Spleen (tissue), 11 donors: ENCODE results near the gene GSS. TPM values are rescaled to one million over a fixed set of nuclear protein-coding genes. Genes with fewer than 3 reads are reported as not detected.

ENCODE experiments used
- DNase-seq: peaks from one replicate; pipeline ENCODE4 v3.0.0-alpha.2; 2020
- H3K27ac ChIP-seq, 8 donors: fragments of 200-600 bp; sonication (generic) in 7 of 8; 1 replicate in 4 of 8; 2 replicates in 4 of 8; pipeline versions ENCODE4 v1.5.0 to v1.8.0; 2016 to 2021; ENCODE audit warnings: inconsistent platforms in 4 of 8, mild to moderate bottlenecking in 4 of 8, moderate library complexity in 1 of 8
- H3K27me3 ChIP-seq, 7 donors: fragments of 200-600 bp; sonication (generic) in 6 of 7; replicated peaks in 1 of 7; 1 replicate in 4 of 7; 2 replicates in 3 of 7; pipeline versions ENCODE4 v1.5.0 to v1.8.0; 2016 to 2021; ENCODE audit warnings: inconsistent platforms in 3 of 7, mild to moderate bottlenecking in 1 of 7
- H3K36me3 ChIP-seq, 6 donors: fragments of 200-600 bp; sonication (generic) in 5 of 6; 1 replicate in 4 of 6; 2 replicates in 2 of 6; pipeline versions ENCODE4 v1.5.0 to v1.8.0; 2016 to 2021; ENCODE audit warnings: inconsistent platforms in 2 of 6
- H3K4me1 ChIP-seq, 6 donors: fragments of 200-600 bp; sonication (generic) in 5 of 6; 1 replicate in 3 of 6; 2 replicates in 3 of 6; pipeline versions ENCODE4 v1.5.0 to v1.8.0; 2016 to 2021; ENCODE audit warnings: inconsistent platforms in 3 of 6
- H3K4me3 ChIP-seq, 8 donors: fragments of 200-600 bp; sonication (generic) in 7 of 8; 1 replicate in 4 of 8; 2 replicates in 4 of 8; pipeline versions ENCODE4 v1.5.0 to v1.8.0; 2016 to 2021; ENCODE audit warnings: inconsistent platforms in 4 of 8, mild to moderate bottlenecking in 4 of 8, moderate library complexity in 2 of 8
- H3K9me3 ChIP-seq, 8 donors: fragments of 200-600 bp; sonication (generic) in 7 of 8; 1 replicate in 4 of 8; 2 replicates in 4 of 8; pipeline versions ENCODE4 v1.5.0 to v1.8.0; 2016 to 2021; ENCODE audit warnings: inconsistent platforms in 4 of 8
- POLR2A ChIP-seq, 3 donors: fragments of 450-650 bp; IDR thresholded peaks; one replicate each; pipeline ENCODE4 v1.5.1; 2017; ENCODE audit warnings: antibody characterized with exemption in 3 of 3, mild to moderate bottlenecking in 1 of 3
- POLR2AphosphoS5 ChIP-seq, 3 donors: sonication (generic); formaldehyde crosslinking; IDR thresholded peaks; one replicate each; pipeline ENCODE4 v1.5.1; 2017; ENCODE audit warnings: antibody characterized with exemption in 3 of 3
- WGBS, 5 donors: extraction: QIAGEN DNeasy Blood & Tissue Kit in 3 of 5; methylation state at CpG; one replicate each; pipeline versions ENCODE4 v1.1.5 to v1.1.7; 2013 to 2018; 5-methylcytosine and 5-hydroxymethylcytosine counted together
- intact Hi-C: fragments of 100-400 bp; cut with DNase I; formaldehyde crosslinking; loops from one replicate; pipeline ENCODE4 v1.15.0; 2023; ENCODE audit warnings: low total_unique reads
- polyA plus RNA-seq, 3 donors: library from polyadenylated mRNA; stranded (reverse); fragments of 200-250 nt; gene quantifications; one replicate each; pipeline ENCODE4 v1.2.1, GENCODE V29; 2013
- total RNA-seq, 7 donors: library from RNA; depleted of rRNA in 3 of 7; stranded (reverse); fragments of >200 nt in 3 of 7; fragmentation: NEBNext Ultra II Directional in 4 of 7; extraction: Animal tissue kit (Norgen Biotek cat#: 25700) in 4 of 7; gene quantifications; one replicate each; pipeline versions ENCODE4 v1.1.0 to v1.2.1, GENCODE V29; 2016 to 2021
- TF ChIP-seq, protein P1 (sequence below), 11 experiments: fragments of 200-600 bp in 7 of 11; fragments of 450-650 bp in 4 of 11; sonication (generic) in 4 of 11; IDR thresholded peaks in 8 of 11; conservative IDR thresholded peaks in 3 of 11; 1 replicate in 7 of 11; 2 replicates in 4 of 11; pipeline versions ENCODE4 v1.4.0 to v1.8.0; 2016 to 2021; ENCODE audit warnings: antibody characterized with exemption in 11 of 11, inconsistent platforms in 4 of 11, mild to moderate bottlenecking in 1 of 11
- donor health status: healthy with polysubstance abuse.
- donor health status: DM: no; HTN: no; CAD: no; lungs with moderate emphysema.
- donor health status: DM: no; HTN: no; CAD: no.
- donor health status: Bipolar disorder and iron deficiency.
- donor health status: healthy.
- donor health status: DM: no; HTN: no; CAD: no.
- donor health status: DM: yes; HTN: yes; CAD: no.

Gene GSS
- total and polyA plus RNA-seq, 10 donors: 19.8 to 46.1 (median 32.7) TPM

DNA sequence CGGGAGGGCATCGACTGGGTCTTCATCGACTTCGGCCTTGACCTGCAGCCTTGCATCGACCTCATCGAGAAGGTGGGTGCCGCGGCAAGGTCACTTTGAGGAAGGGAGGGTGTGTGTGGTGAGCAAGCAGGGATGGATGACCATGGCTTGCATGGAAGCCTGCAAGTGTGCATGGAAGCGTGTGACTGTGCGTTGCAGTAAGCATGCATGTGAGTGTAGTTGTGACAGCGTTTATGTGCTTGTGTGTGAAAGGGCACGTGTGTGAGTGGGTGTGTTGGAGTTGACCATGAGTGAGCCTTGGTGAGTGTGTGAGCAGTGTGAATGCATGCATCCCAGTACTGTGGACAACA is 32.6 kb upstream of the GSS start:
- H3K4me1 ChIP-seq: peaks cover 0 to 3% (median 0%) of the 10 kb centered on the region in 6 donors
- H3K27me3 ChIP-seq: peaks cover 0 to 25% (median 0%) of the 10 kb centered on the region in 7 donors
- WGBS, 5 donors: 70 to 82% (median 77%) methylated on average over 12 of the region's 12 CpGs
- no peak for DNase-seq
- H3K27ac ChIP-seq: no peak overlapping the region
- H3K36me3 ChIP-seq: peaks cover 0 to 27% (median 5%) of the 10 kb centered on the region in 6 donors
- intact Hi-C loops: no loop called here
- no peak overlapping the region for H3K4me3 ChIP-seq
- TF ChIP-seq POLR2A (IDR thresholded peaks at IDR 0.05): no peak
- TF ChIP-seq, protein P1, sequence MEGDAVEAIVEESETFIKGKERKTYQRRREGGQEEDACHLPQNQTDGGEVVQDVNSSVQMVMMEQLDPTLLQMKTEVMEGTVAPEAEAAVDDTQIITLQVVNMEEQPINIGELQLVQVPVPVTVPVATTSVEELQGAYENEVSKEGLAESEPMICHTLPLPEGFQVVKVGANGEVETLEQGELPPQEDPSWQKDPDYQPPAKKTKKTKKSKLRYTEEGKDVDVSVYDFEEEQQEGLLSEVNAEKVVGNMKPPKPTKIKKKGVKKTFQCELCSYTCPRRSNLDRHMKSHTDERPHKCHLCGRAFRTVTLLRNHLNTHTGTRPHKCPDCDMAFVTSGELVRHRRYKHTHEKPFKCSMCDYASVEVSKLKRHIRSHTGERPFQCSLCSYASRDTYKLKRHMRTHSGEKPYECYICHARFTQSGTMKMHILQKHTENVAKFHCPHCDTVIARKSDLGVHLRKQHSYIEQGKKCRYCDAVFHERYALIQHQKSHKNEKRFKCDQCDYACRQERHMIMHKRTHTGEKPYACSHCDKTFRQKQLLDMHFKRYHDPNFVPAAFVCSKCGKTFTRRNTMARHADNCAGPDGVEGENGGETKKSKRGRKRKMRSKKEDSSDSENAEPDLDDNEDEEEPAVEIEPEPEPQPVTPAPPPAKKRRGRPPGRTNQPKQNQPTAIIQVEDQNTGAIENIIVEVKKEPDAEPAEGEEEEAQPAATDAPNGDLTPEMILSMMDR (IDR thresholded peaks at IDR 0.05 in 8 of 11, conservative IDR thresholded peaks at IDR 0.05 in 3 of 11): no peak
- peak; percentile 21 to 64 (median 39) for TF ChIP-seq POLR2AphosphoS5 (IDR thresholded peaks at IDR 0.05)
- H3K9me3 ChIP-seq: no peaks in the 10 kb centered on the region

DNA sequence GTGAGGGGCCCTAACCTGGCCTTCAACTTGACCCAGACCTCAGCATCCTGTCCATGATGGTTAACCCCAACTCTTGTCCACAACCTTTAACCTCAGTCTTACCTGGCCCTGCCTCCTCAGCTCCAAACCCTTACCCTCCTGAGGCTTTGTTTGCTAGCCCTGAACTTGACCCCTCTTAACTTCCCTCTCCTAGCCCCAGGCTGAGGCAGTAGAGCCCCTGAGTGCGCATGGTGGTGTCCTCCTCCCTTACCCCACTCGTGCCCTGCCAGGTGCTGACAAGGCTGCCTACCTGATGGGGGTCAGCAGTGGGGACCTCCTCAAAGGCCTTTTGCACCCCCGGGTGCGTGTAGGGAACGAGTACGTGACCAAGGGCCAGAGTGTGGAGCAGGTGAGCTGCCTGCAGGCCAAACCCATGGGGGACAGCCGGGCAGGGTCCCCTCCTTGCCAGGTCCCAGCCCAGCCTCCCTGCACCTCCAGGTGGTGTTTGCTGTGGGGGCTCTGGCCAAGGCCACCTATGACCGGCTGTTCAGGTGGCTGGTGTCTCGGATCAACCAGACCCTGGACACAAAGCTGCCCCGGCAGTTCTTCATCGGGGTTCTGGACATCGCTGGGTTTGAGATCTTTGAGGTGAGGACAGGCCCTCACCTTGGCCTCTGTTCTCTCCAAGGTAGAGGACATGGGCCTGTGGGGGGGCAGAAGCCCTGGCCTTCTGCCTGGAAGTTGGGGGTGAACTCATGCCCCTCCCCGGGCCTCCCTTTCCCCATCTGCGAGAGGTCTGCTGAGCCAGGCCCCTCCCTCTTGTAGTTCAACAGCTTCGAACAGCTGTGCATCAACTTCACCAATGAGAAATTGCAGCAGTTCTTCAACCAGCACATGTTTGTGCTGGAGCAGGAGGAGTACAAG is 31.9 kb upstream of the GSS start:
- TF ChIP-seq POLR2A (IDR thresholded peaks at IDR 0.05): no peak
- TF ChIP-seq, protein P1 (IDR thresholded peaks at IDR 0.05 in 8 of 11, conservative IDR thresholded peaks at IDR 0.05 in 3 of 11): no peak
- peak in 2 of 3 donors; percentile 24 to 28 for TF ChIP-seq POLR2AphosphoS5 (IDR thresholded peaks at IDR 0.05)
- peaks cover 0 to 6% (median 2%) of the 10 kb centered on the region in 6 donors for H3K4me1 ChIP-seq
- H3K36me3 ChIP-seq: peaks cover 0 to 21% (median under 1%) of the 10 kb centered on the region in 6 donors
- WGBS, 5 donors: 71 to 79% (median 76%) methylated on average over 13 to 15 of the region's 15 CpGs
- no peak overlapping the region for H3K27ac ChIP-seq
- intact Hi-C loops: no loop called here
- peaks cover 0 to 31% (median 0%) of the 10 kb centered on the region in 7 donors for H3K27me3 ChIP-seq
- no peak for DNase-seq
- H3K4me3 ChIP-seq: no peak overlapping the region
- H3K9me3 ChIP-seq: no peaks in the 10 kb centered on the region

DNA sequence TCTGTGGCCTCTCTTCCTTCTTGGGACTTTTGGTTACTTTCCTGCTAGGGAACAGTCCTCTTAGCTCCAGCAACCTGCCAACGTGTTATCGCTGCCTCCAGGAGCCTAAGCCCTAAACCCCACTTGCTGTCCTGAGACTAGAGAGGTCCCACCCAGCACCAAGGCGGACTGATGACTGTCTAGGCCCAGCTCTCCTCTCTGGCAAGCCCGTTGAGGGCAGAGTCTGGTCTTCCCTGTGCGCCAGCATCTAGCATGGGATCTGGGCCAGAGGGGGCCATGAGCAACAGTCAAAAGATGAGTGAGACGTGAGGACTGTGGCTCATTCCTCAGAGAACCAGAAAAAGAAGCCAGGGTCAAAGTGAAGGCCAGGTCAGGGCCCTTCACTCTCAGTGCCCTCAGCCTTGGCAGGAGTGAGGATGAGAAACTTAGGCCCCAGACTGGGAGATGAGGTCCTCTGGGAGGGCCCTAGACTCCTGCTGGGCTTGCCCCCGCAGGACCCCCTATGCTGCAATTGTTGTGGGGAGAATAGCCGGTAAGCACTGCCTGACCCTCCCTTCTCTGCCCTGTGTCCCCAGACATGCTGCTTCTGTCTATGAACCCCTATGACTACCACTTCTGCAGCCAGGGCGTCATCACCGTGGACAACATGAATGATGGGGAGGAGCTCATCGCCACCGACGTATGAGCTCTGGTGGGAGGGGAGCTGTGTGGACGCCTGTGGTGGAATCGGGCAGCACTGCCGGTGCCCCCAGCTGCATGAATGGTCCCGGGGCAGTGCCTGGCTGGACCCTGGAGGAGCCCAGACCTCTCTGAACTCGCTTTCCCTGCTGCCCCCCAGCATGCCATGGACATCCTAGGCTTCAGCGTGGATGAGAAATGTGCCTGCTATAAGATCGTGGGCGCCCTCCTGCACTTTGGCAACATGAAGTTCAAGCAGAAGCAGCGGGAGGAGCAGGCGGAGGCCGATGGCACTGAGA is 31.0 kb upstream of the GSS start:
- no peaks in the 10 kb centered on the region for H3K9me3 ChIP-seq
- intact Hi-C loops: no loop called here
- WGBS, 5 donors: 71 to 80% (median 75%) methylated on average over 17 to 24 of the region's 24 CpGs
- peaks cover 0 to 15% (median 0%) of the 10 kb centered on the region in 6 donors for H3K36me3 ChIP-seq
- peaks cover 0 to 35% (median 0%) of the 10 kb centered on the region in 7 donors for H3K27me3 ChIP-seq
- DNase-seq: no peak
- peaks cover 0 to 6% (median 2%) of the 10 kb centered on the region in 6 donors for H3K4me1 ChIP-seq
- H3K27ac ChIP-seq: no peak overlapping the region
- TF ChIP-seq, protein P1 (IDR thresholded peaks at IDR 0.05 in 8 of 11, conservative IDR thresholded peaks at IDR 0.05 in 3 of 11): no peak
- TF ChIP-seq POLR2A (IDR thresholded peaks at IDR 0.05): no peak
- no peak for TF ChIP-seq POLR2AphosphoS5 (IDR thresholded peaks at IDR 0.05)
- H3K4me3 ChIP-seq: no peak overlapping the region
